ENCODE data around the gene HTT.

GRCh38 chr4:3250956-3251690, 176.6 kb downstream of the HTT start:
- no peak for TF ChIP-seq CTCF (IDR thresholded peaks at IDR 0.05)
- TF ChIP-seq POLR2A (IDR thresholded peaks at IDR 0.05): no peak

All from adrenal gland (tissue), 5 donors.